Epithelial cell of prostate (primary cell): Measurements from ENCODE around the gene KIF20A.
"Not testable (repeated sequence)": the region's sequence is repeated elsewhere in the genome, so short reads cannot be mapped to it uniquely, and the experiment has no call there.

Experiments used
- DNase-seq: peaks from one replicate; pipeline ENCODE4 v3.0.0-alpha.2; 2011; ENCODE audit warnings: low read depth, low spot score
- H3K27ac ChIP-seq: fragments of 450-650 bp; 2 replicates; pipeline ENCODE4 v1.5.1; 2017; ENCODE audit warnings: mild to moderate bottlenecking

The KIF20A gene

GRCh38 chr5:138178516-138179276 is at the start of gene KIF20A, which contains the start of gene BRD8:
KIF20A (plus strand) TSS chr5:138179112; CDS start chr5:138179681, 569 bp downstream.
BRD8 (minus strand) TSS chr5:138178630; CDS start chr5:138178614, 16 bp downstream.
- H3K27ac ChIP-seq: peak within 1 kb of the TSS; percentile 69
- peak; percentile 90 for DNase-seq

GRCh38 chr5:138129347-138129746 is 49.6 kb upstream of the KIF20A start:
- no peak overlapping the region for H3K27ac ChIP-seq
- no peak for DNase-seq

- DNase-seq: no peak
- no peak overlapping the region for H3K27ac ChIP-seq
Observed at GRCh38 chr5:138132543-138132942, 46.4 kb upstream of the KIF20A start.

- no peak within 1 kb of the TSS for H3K27ac ChIP-seq
- DNase-seq: no peak
Observed at GRCh38 chr5:138138949-138139780, 39.7 kb upstream of the KIF20A start, which contains the start of gene NME5. NME5 (minus strand) TSS chr5:138139428; CDS start chr5:138138780, 648 bp downstream.

- no peak for DNase-seq
- no peak overlapping the region for H3K27ac ChIP-seq
Observed at GRCh38 chr5:138139781-138140090, 39.2 kb upstream of the KIF20A start.

- DNase-seq: no peak
- H3K27ac ChIP-seq: no peak overlapping the region
Observed at GRCh38 chr5:138140268-138140667, 38.6 kb upstream of the KIF20A start.

- no peak for DNase-seq
- H3K27ac ChIP-seq: peak overlapping the region; percentile 63
Observed at GRCh38 chr5:138141734-138142133, 37.2 kb upstream of the KIF20A start.

GRCh38 chr5:138143578-138143977 is 35.3 kb upstream of the KIF20A start:
- H3K27ac ChIP-seq, DNase-seq: not testable (repeated sequence)

- DNase-seq: peak; percentile 59
- peak overlapping the region; percentile 45 for H3K27ac ChIP-seq
Observed at GRCh38 chr5:138148811-138149210, 30.1 kb upstream of the KIF20A start.

- no peak for DNase-seq
- peak overlapping the region; percentile 45 for H3K27ac ChIP-seq
Observed at GRCh38 chr5:138149530-138149929, 29.4 kb upstream of the KIF20A start.

GRCh38 chr5:138155977-138156376 is 22.9 kb upstream of the KIF20A start:
- H3K27ac ChIP-seq, DNase-seq: not testable (repeated sequence)

GRCh38 chr5:138157626-138158025 is 21.3 kb upstream of the KIF20A start:
- no peak overlapping the region for H3K27ac ChIP-seq
- DNase-seq: no peak

GRCh38 chr5:138159666-138160065 is 19.2 kb upstream of the KIF20A start:
- no peak overlapping the region for H3K27ac ChIP-seq
- DNase-seq: no peak

- H3K27ac ChIP-seq: no peak overlapping the region
- DNase-seq: no peak
Observed at GRCh38 chr5:138160706-138161105, 18.2 kb upstream of the KIF20A start.

GRCh38 chr5:138163721-138164120 is 15.2 kb upstream of the KIF20A start:
- no peak for DNase-seq
- H3K27ac ChIP-seq: no peak overlapping the region

- no peak overlapping the region for H3K27ac ChIP-seq
- DNase-seq: no peak
Observed at GRCh38 chr5:138169124-138169523, 9.8 kb upstream of the KIF20A start.

GRCh38 chr5:138170299-138170698 is 8.6 kb upstream of the KIF20A start:
- no peak for DNase-seq
- no peak overlapping the region for H3K27ac ChIP-seq

- peak overlapping the region; percentile 69 for H3K27ac ChIP-seq
- DNase-seq: no peak
Observed at GRCh38 chr5:138177941-138178515, 884 bp upstream of the KIF20A start.

- DNase-seq: no peak
- peak overlapping the region; percentile 69 for H3K27ac ChIP-seq
Observed at GRCh38 chr5:138179277-138179857, 455 bp downstream of the KIF20A start.

GRCh38 chr5:138180183-138180782 is 1.4 kb downstream of the KIF20A start:
- DNase-seq: peak; percentile 18

More at GRCh38 chr5:138180183-138180782, 1.4 kb downstream of the KIF20A start:
- H3K27ac ChIP-seq: no peak overlapping the region
